ENCODE measurements around the gene CSNK1G2. TPM values are rescaled to one million over a fixed set of nuclear protein-coding genes. Genes with fewer than 3 reads are reported as not detected.
"Not testable (repeated sequence)": the region's sequence is repeated elsewhere in the genome, so short reads cannot be mapped to it uniquely, and the experiment has no call there.

CSNK1G2 gene
- total RNA-seq, 1 donor from 2014 or later = 24.3 TPM

DNA sequence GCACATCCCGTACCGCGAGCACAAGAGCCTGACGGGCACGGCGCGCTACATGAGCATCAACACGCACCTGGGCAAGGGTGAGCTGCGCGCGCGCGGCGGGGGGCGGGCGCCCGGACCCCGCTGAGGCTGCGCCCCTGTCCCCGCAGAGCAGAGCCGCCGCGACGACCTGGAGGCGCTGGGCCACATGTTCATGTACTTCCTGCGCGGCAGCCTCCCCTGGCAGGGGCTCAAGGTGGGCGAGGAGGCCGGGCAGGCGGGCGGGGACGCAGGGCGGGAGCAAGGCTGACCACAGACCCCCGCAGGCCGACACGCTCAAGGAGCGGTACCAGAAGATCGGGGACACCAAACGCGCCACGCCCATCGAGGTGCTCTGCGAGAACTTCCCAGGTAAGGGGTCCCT is 38.0 kb downstream of the CSNK1G2 start:
- ATAC-seq (ENCODE audit: poor library complexity) = no peak
- intact Hi-C loops (cut with DNase I) = no loop called here
- no peak for DNase-seq

DNA sequence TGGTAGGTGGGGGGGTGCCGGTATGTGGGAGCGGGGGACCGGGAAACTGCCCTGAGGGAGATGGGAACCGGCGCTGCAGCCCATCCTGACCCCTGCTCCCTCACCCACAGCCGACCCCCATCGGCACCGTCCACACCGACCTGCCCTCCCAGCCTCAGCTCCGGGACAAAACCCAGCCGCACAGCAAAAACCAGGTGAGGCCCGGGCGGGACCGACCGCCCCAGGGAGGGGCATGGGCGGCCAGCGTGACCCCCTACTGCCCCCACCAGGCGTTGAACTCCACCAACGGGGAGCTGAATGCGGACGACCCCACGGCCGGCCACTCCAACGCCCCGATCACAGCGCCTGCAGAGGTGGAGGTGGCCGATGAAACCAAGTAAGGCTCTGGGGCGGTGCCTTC is 38.7 kb downstream of the CSNK1G2 start:
- intact Hi-C loops (cut with DNase I) = no loop called here
- no peak for DNase-seq
- ATAC-seq (ENCODE audit: poor library complexity) = no peak

DNA sequence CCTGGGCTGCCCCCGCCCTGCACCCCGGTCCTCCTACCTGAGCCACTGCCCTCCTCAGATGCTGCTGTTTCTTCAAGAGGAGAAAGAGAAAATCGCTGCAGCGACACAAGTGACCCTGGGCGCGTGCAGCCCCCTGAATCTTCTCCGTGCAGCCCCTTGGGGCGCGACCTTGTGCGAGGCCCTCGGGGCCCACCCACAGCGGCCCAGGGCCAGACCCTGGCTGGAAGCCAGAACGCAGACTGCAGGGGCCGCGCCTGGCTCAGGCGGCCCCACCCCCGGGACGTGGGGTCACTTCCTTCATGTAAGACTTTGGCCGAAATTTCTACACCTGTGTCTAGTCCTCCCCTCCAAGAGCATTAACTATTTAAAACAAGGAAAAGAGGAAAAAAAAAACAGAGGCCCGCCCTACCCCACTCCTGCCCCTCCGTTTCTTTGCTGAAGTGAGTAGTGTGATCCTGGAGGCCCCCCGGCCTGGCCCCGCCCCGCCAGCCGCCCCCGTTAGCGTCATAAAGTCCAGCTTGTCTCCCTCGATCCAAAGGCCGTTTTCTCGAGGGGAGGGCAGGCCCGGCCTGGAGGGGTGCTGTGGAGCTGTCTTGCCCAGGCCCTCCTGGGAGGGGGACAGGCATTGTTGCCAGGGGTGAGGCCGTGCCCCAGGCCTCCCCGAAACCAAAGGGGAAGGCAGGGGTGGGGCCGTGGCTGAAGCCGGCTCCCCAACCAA is 39.3 kb downstream of the CSNK1G2 start:
- intact Hi-C loops (cut with DNase I) = no loop called here
- ATAC-seq (ENCODE audit: poor library complexity) = no peak
- no peak for DNase-seq

DNA sequence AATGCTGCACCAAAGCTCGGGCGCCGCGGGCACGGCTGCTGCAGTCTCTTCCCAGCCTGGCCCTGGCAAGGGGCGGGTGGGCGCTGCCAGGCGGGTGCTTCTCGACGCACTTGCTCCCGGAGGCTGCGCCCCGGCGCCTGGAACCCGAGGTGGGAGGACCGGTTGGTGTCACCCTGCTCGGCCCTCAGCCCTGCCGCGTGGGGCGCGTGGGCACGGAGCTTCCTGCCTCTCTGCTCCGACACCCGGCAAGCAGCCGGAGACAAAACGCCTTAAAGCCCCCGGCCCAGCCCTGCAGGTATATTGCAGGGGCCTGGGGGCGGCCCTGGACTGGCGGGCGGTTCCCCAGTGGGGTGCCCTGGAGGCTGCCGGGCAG is 39.8 kb downstream of the CSNK1G2 start:
- DNase-seq (no peak), ATAC-seq (ENCODE audit: poor library complexity) (no peak)
- intact Hi-C loops (cut with DNase I) = no loop called here

- DNase-seq (no peak), ATAC-seq (ENCODE audit: poor library complexity) (no peak)
- intact Hi-C loops (cut with DNase I) = no loop called here
These were observed 40.3 kb downstream of the CSNK1G2 start for GRCh38 chr19:1981253-1981652.

- DNase-seq (no peak), ATAC-seq (ENCODE audit: poor library complexity) (no peak)
- intact Hi-C loops (cut with DNase I) = no loop called here
These were observed 43.4 kb downstream of the CSNK1G2 start for GRCh38 chr19:1984357-1984756.

- ATAC-seq (ENCODE audit: poor library complexity) = peak; percentile 7
- intact Hi-C loops (cut with DNase I) = no loop called here
These were observed 44.8 kb downstream of the CSNK1G2 start for GRCh38 chr19:1985588-1986356.

GRCh38 chr19:1986357-1987162 is 45.6 kb downstream of the CSNK1G2 start:
- intact Hi-C loops (cut with DNase I) = no loop called here
- no peak for ATAC-seq (ENCODE audit: poor library complexity)
- DNase-seq = no peak

More at GRCh38 chr19:1985588-1986356, 44.8 kb downstream of the CSNK1G2 start:
- DNase-seq = no peak

GRCh38 chr19:1987197-1988187 is 46.5 kb downstream of the CSNK1G2 start:
- no peak for ATAC-seq (ENCODE audit: poor library complexity)
- intact Hi-C loops (cut with DNase I) = no loop called here
- no peak for DNase-seq

DNA sequence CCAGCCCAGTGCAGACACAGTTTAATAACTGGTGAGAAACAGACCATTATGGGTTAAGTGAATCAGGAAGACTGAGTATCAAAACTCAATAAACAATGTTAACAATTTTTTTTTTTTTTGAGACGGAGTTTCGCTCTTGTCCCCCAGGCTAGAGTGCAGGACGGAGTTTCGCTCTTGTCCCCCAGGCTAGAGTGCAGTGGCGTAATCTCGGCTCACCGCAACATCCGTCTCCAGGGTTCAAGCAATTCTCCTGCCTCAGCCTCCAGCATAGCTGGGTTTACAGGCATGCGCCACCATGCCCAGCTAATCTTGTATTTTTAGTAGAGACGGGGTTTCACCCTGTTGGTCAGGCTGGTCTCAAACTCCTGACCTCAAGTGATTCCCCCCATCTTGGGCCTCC is 47.5 kb downstream of the CSNK1G2 start:
- intact Hi-C loops (cut with DNase I); DNase-seq; ATAC-seq (ENCODE audit: poor library complexity): not testable (repeated sequence)

DNA sequence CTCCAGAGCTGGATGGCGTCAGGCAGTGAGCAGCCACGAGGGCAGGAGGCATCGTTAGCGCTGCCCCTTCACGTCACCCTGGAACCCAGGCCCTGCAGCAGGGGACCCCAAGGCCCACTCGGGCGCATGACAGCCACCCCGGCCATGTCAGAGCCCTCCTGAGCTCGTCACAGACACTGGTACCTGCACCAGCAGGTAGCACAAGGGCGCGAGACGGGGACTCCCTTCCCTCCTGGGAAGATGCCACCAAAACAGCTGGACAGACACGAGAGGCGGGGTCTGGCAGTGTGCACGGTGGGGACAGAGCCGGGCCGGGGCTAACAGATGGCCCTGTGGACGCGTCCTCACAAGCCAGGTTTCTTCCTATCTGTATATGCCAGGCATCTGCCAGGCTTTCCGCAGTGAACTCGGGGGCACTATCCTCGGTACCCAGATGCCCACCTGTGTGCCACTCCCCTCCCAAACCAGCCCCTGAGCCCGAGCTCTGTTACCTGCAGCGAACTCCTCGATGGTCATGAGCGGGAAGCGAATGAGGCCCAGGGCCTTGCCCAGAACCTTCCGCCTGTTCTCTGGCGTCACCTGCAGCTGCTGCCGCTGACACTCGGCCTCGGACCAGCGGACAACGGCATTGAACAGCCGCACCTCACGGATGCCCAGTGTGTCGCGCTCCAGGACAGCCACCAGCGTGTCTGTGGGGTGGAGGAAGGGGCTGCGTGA is 48.7 kb downstream of the CSNK1G2 start:
- DNase-seq = no peak
- intact Hi-C loops (cut with DNase I) = no loop called here
- ATAC-seq (ENCODE audit: poor library complexity) = no peak

DNA sequence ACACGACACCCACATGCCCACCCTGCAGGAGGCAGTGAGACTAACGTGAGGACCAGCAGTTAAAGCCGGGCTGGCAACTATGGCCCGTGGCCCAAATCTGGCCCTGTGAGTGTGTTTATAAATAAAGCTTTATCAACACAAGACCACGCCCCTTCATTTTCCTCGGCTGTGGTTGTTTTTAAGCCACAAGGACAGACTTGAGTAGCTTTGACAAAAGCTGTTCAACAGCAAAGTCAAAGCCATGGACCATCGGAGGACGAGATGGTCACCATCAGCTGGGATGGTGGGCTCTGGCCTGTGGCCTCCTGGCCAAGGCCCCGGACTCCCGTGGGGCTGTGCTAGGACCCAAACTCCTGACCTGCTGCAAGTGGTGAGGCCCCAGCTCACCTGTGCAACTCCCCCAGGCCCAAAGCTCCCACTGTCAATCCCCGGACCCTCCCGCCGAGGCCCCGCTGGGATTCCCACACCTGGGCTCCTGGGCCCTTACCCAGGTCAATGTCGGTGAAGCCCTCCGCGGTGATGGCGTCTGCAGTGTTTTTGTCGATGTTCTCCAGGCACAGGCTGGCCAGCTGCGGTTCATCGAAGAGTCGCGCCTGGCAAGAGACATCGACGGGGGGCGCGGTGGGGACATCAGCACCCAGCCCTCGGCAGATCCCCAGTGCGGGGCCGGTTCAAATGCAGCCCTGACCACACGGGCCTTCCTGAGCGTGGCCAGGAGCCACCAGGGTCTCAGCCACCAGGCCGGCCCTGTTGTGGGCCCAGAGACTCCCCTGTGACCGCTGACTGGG is 49.5 kb downstream of the CSNK1G2 start:
- intact Hi-C loops (cut with DNase I) = no loop called here
- no peak for DNase-seq
- no peak for ATAC-seq (ENCODE audit: poor library complexity)

- no peak for ATAC-seq (ENCODE audit: poor library complexity)
- no peak for DNase-seq
- intact Hi-C loops (cut with DNase I) = no loop called here
These were observed 50.3 kb downstream of the CSNK1G2 start for GRCh38 chr19:1991018-1991913.

DNA sequence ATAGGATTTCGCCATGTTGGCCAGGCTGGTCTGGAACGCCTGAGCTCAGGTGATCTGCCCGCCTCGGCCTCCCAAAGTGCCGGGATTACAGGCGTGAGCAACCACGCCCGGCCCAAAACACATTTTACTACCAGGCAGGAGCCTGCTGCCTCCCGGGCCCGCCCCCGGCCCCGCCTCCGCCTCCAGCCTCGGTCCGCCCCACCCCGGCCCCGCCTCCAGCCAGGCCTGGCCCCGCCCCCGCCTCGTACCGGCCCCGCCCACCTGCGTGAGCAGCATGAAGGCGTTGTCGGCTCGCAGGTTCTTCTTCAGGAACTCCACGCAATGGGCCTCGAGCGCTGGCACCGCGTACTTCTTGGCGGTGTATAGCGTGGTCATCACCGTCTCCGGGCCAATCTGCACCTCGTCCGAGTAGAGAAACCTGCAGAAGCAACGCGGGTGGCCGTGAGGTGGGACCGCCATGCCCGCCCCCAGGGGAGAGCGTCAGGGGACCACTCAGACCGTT is 51.8 kb downstream of the CSNK1G2 start:
- no peak for DNase-seq
- intact Hi-C loops (cut with DNase I) = no loop called here
- no peak for ATAC-seq (ENCODE audit: poor library complexity)

DNA sequence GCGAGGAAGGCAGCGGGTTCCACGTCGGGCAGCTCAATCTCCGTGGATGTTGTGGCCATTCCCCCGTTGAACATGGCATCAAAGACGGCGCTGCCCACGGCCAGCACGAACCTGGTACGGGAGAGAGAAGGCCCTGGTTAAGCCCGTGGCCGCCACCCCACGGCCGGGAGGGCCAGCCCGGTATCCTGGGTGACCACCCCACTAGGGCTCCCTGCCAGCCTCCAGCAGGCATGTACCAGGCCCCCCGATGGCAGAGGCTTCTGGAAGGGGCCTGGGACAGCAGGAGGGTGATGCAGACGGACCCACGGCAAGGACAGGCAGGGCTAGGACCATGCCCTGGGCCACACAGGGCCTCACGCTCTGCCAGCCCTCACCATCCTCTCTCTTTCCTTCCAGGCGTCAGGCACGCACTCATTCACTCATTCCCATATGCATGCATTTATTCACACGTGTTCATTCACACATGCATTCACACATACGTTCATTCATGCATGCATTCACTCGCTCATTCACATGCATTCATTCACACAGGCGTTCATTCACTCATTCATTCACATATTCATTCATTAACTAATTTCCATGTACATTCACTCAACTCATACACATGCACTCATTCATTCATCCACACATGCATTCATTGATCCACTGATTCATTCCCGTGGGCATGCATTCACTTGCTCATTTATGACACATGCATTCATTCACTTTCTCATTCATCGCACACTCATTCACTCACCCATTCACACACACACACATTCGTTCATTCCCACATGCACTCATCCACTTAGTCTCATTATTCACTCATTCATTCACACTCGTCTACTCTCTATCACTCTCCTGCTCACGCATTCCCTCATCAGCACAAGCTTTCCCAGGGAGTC is 56.6 kb downstream of the CSNK1G2 start:
- intact Hi-C loops (cut with DNase I) = no loop called here
- ATAC-seq (ENCODE audit: poor library complexity) (no peak), DNase-seq (no peak)
